Stomach (tissue), 9 donors: ENCODE data around the gene DEPDC1. TPM values are rescaled to one million over a fixed set of nuclear protein-coding genes. Genes with fewer than 3 reads are reported as not detected.

Experiments
- DNase-seq, 2 donors: peaks; one replicate each; pipeline versions ENCODE4 v3.0.0 to v3.0.0-alpha.2; 2013 to 2019
- H3K27ac ChIP-seq, 5 donors: fragments of 200-600 bp in 4 of 5; sonication (generic) in 4 of 5; one replicate each; pipeline ENCODE4 v1.5.1; 2013 to 2019; ENCODE audit warnings: mild to moderate bottlenecking in 1 of 5, moderate library complexity in 1 of 5
- H3K27me3 ChIP-seq, 3 donors: fragments of 200-600 bp; sonication (generic); one replicate each; pipeline ENCODE4 v1.5.1; 2017 to 2019; ENCODE audit warnings: mixed run types in 1 of 3
- H3K36me3 ChIP-seq, 4 donors: fragments of 200-600 bp; sonication (generic); 1 replicate in 3 of 4; 2 replicates in 1 of 4; pipeline ENCODE4 v1.5.1; 2016 to 2019
- H3K4me1 ChIP-seq, 4 donors: fragments of 200-600 bp; sonication (generic); one replicate each; pipeline ENCODE4 v1.5.1; 2016 to 2019
- H3K4me3 ChIP-seq, 4 donors: fragments of 200-600 bp; sonication (generic) in 3 of 4; one replicate each; pipeline ENCODE4 v1.5.1; 2016 to 2019; ENCODE audit warnings: mild to moderate bottlenecking in 1 of 4
- H3K9me3 ChIP-seq, 4 donors: fragments of 200-600 bp; sonication (generic); one replicate each; pipeline ENCODE4 v1.5.1; 2016 to 2019
- EP300 ChIP-seq: sonication (generic); formaldehyde crosslinking; IDR thresholded peaks from one replicate; pipeline ENCODE4 v1.6.1; 2017; ENCODE audit warnings: antibody characterized with exemption
- POLR2A ChIP-seq, 4 donors: fragments of 450-650 bp; IDR thresholded peaks; one replicate each; pipeline ENCODE4 v1.6.1; 2016; ENCODE audit warnings: antibody characterized with exemption in 4 of 4, control low read depth in 2 of 4, mild to moderate bottlenecking in 1 of 4, moderate library complexity in 1 of 4
- POLR2AphosphoS5 ChIP-seq, 3 donors: sonication (generic); formaldehyde crosslinking; IDR thresholded peaks; one replicate each; pipeline ENCODE4 v1.6.1; 2016; ENCODE audit warnings: antibody characterized with exemption in 3 of 3
- WGBS, 5 donors: extraction: QIAGEN DNeasy Blood & Tissue Kit in 3 of 5; methylation state at CpG; one replicate each; pipeline versions ENCODE4 v1.1.5 to v1.1.7; 2013 to 2018; 5-methylcytosine and 5-hydroxymethylcytosine counted together
- intact Hi-C: fragments of 100-400 bp; cut with DNase I; formaldehyde crosslinking; loops from one replicate; pipeline ENCODE4 v1.15.1; 2023; ENCODE audit warnings: low total_unique reads
- polyA plus RNA-seq, 3 donors: library from polyadenylated mRNA; stranded (reverse); fragments of 200-250 nt; gene quantifications; one replicate each; pipeline ENCODE4 v1.2.3, GENCODE V29; 2013
- total RNA-seq, 5 donors: library from RNA; depleted of rRNA; stranded (reverse); fragments of >200 nt; gene quantifications; one replicate each; pipeline versions ENCODE4 v1.1.0 to v1.2.3, GENCODE V29; 2014 to 2016
- TF ChIP-seq, protein P1 (sequence below), 7 experiments: fragments of 450-650 bp in 4 of 7; fragments of 200-600 bp in 3 of 7; sonication (generic) in 3 of 7; IDR thresholded peaks; one replicate each; pipeline ENCODE4 v1.5.1; 2016 to 2019; ENCODE audit warnings: antibody characterized with exemption in 7 of 7, control low read depth in 2 of 7, mild to moderate bottlenecking in 1 of 7
- donor health status: healthy with polysubstance abuse.
- donor health status: Bipolar disorder and iron deficiency.
- donor health status: healthy.

DEPDC1 gene
- total and polyA plus RNA-seq, 8 donors: 0.29 to 16.3 (median 2.4) TPM; not detected in 1

DNA sequence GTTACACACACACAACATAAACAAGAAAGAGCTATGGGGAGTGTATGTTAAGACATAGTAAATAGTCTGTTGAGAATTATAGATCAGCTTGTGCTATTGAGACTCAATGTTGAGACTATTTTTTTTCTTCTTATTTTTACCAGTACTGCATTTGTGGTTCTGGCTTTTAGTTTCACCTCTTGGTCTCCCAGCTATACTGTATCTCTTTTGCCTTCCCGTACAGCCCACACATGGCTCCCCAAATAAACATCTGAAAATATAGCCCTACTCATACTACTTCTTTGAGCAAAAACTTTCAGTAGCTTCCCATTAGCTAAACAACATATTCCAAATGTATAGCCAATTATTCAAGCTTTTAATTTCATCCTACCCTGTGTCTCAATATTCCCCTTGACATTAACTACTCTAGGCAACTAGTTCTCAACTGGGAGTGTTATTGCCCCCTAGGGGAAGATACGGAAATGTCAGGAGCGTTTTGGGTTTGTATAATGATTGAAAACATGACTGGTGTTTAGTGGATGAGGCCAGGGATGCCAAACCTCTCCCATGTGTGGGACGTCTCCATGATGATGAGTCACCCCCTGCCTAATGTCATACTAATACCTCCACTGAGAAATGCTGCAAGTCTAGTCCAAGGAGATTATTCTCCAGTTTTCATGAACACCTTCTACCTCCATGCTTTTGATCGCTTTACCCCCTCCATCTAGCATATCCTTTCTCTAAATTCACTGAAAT lies 53.9 kb downstream of the DEPDC1 start:
- H3K4me1 ChIP-seq: no peaks in the 10 kb centered on the region
- no peaks in the 10 kb centered on the region for H3K36me3 ChIP-seq
- no peak overlapping the region for H3K27ac ChIP-seq
- H3K27me3 ChIP-seq: no peaks in the 10 kb centered on the region
- peak; percentile 27 to 38 for DNase-seq
- TF ChIP-seq POLR2A (IDR thresholded peaks at IDR 0.05): no peak
- TF ChIP-seq, protein P1, sequence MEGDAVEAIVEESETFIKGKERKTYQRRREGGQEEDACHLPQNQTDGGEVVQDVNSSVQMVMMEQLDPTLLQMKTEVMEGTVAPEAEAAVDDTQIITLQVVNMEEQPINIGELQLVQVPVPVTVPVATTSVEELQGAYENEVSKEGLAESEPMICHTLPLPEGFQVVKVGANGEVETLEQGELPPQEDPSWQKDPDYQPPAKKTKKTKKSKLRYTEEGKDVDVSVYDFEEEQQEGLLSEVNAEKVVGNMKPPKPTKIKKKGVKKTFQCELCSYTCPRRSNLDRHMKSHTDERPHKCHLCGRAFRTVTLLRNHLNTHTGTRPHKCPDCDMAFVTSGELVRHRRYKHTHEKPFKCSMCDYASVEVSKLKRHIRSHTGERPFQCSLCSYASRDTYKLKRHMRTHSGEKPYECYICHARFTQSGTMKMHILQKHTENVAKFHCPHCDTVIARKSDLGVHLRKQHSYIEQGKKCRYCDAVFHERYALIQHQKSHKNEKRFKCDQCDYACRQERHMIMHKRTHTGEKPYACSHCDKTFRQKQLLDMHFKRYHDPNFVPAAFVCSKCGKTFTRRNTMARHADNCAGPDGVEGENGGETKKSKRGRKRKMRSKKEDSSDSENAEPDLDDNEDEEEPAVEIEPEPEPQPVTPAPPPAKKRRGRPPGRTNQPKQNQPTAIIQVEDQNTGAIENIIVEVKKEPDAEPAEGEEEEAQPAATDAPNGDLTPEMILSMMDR (IDR thresholded peaks at IDR 0.05): peak in 4 of 7 experiments; percentile 47 to 63 (median 50)
- TF ChIP-seq EP300: no peak
- no peak for TF ChIP-seq POLR2AphosphoS5 (IDR thresholded peaks at IDR 0.05)
- H3K9me3 ChIP-seq: no peaks in the 10 kb centered on the region
- 38 to 40% (median 39%) methylated on average over 5 of the region's 5 CpGs for WGBS, 5 donors
- intact Hi-C loops: no loop called here
- H3K4me3 ChIP-seq: no peak overlapping the region

DNA sequence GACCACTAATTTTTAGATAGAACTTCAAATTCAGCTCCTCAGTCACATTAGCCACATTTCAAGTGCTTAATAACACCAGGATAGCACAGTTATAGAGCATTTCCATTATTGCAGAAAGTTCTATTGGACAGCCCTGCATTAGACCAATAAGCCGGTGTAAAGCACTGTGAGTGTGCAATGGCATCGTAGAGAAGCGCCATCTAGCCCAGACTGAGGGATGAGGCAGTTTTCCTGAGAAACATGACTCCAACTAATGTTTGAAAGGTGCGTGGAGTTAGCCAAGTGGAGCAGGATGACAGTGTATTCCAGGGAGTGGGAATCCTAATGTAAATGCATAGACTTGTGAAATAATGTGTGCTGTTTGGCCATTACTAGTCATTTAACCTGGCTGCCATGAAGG lies 54.9 kb downstream of the DEPDC1 start:
- Histone ChIP-seq H3K36me3 (no peaks in the 10 kb centered on the region), H3K4me1 (no peaks in the 10 kb centered on the region), H3K9me3 (no peaks in the 10 kb centered on the region), H3K4me3 (no peak overlapping the region), H3K27ac (no peak overlapping the region), H3K27me3 (no peaks in the 10 kb centered on the region)
- intact Hi-C loops: no loop called here
- WGBS, 5 donors: 69 to 85% (median 78%) methylated on average over 4 of the region's 4 CpGs
- DNase-seq: no peak
- TF ChIP-seq POLR2AphosphoS5 (IDR thresholded peaks at IDR 0.05): no peak
- no peak for TF ChIP-seq EP300
- TF ChIP-seq POLR2A (IDR thresholded peaks at IDR 0.05): no peak
- TF ChIP-seq, protein P1 (IDR thresholded peaks at IDR 0.05): no peak

- Histone ChIP-seq H3K4me1 (no peaks in the 10 kb centered on the region), H3K4me3 (no peak overlapping the region), H3K36me3 (no peaks in the 10 kb centered on the region), H3K27me3 (no peaks in the 10 kb centered on the region), H3K9me3 (no peaks in the 10 kb centered on the region), H3K27ac (no peak overlapping the region)
- TF ChIP-seq EP300 (no peak), POLR2AphosphoS5 (IDR thresholded peaks at IDR 0.05) (no peak), POLR2A (IDR thresholded peaks at IDR 0.05) (no peak)
- TF ChIP-seq, protein P1 (IDR thresholded peaks at IDR 0.05): no peak
- WGBS, 5 donors: 30 to 59% (median 46%) methylated on average over 3 of the region's 3 CpGs
- intact Hi-C loops: no loop called here
- no peak for DNase-seq
Observed at GRCh38 chr1:68438310-68438709, 58.6 kb downstream of the DEPDC1 start.

DNA sequence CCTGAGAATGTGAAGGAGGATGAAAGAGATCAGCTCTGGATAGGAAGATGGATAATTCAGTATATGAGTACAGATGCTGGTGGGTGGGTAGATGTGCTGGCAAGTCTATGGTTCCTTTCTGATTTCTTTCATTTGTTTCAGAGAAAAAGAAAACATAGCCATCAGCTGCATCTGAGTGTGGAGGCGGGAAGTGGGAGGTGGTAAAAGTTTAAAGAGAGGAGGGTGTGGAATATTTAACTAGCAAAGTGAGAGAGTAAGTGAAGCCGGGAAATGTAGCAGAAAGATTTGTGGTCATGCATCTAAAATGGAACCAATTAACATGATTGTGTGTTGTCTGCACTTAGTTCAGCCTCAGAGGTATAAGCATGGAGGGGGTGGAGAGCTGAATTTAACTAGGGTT lies 63.5 kb downstream of the DEPDC1 start:
- TF ChIP-seq, protein P1 (IDR thresholded peaks at IDR 0.05): no peak
- TF ChIP-seq POLR2AphosphoS5 (IDR thresholded peaks at IDR 0.05): no peak
- no peak for TF ChIP-seq POLR2A (IDR thresholded peaks at IDR 0.05)
- TF ChIP-seq EP300: no peak

More for the DNA sequence above, 63.5 kb downstream of the DEPDC1 start:
- no peaks in the 10 kb centered on the region for H3K27me3 ChIP-seq
- H3K36me3 ChIP-seq: no peaks in the 10 kb centered on the region
- no peaks in the 10 kb centered on the region for H3K4me1 ChIP-seq
- no peak for DNase-seq
- no peak overlapping the region for H3K4me3 ChIP-seq
- no peaks in the 10 kb centered on the region for H3K9me3 ChIP-seq
- no peak overlapping the region for H3K27ac ChIP-seq
- intact Hi-C loops: no loop called here
- WGBS, 5 donors: 39 to 64% (median 53%) methylated on average over 2 of the region's 2 CpGs
